Muscle of leg (tissue), 16 donors: ENCODE data around the gene DYNLT1. TPM values are rescaled to one million over a fixed set of nuclear protein-coding genes. Genes with fewer than 3 reads are reported as not detected.

ENCODE experiments used
- DNase-seq: peaks from one replicate; pipeline ENCODE4 v3.0.0; 2013
- H3K27ac ChIP-seq: one replicate; pipeline ENCODE4 v1.5.1; 2013; ENCODE audit warnings: mild to moderate bottlenecking, low read length, control low read depth
- H3K27me3 ChIP-seq: one replicate; pipeline ENCODE4 v1.6.1; 2013; ENCODE audit warnings: low read length; ENCODE audit not compliant: control insufficient read depth, insufficient read depth
- H3K36me3 ChIP-seq: one replicate; pipeline ENCODE4 v1.6.1; 2013; ENCODE audit warnings: low read length; ENCODE audit not compliant: control insufficient read depth, insufficient read depth
- H3K4me1 ChIP-seq: one replicate; pipeline ENCODE4 v1.6.1; 2013; ENCODE audit warnings: low read length; ENCODE audit not compliant: control insufficient read depth, insufficient read depth
- H3K4me3 ChIP-seq: one replicate; pipeline ENCODE4 v1.5.1; 2013; ENCODE audit warnings: low read length, control low read depth
- H3K9me3 ChIP-seq: replicated peaks from 2 replicates; pipeline ENCODE4 v1.6.1; 2013; ENCODE audit warnings: low read depth, low read length; ENCODE audit not compliant: control insufficient read depth
- WGBS: methylation state at CpG from one replicate; pipeline ENCODE4 v1.1.5; 2013; ENCODE audit warnings: missing lambda C conversion rate; ENCODE audit not compliant: insufficient coverage; 5-methylcytosine and 5-hydroxymethylcytosine counted together
- long read RNA-seq, 11 donors: transcript quantifications; one replicate each; lab custom pipeline, GENCODE V29; 2026
- polyA plus RNA-seq, 8 donors: library from polyadenylated mRNA; unstranded; fragments of 120-200 nt; gene quantifications; one replicate each; pipeline versions ENCODE4 v1.2.1 to v1.2.3, GENCODE V29; 2013; ENCODE audit warnings: inconsistent platforms in 1 of 8, low replicate concordance in 1 of 8; ENCODE audit not compliant: insufficient read length in 8 of 8, insufficient read depth in 1 of 8
- total RNA-seq: library from RNA; stranded (reverse); fragments of 120-200 nt; gene quantifications from one replicate; pipeline ENCODE4 v1.2.4, GENCODE V29; 2013

Gene DYNLT1
- total RNA-seq (46.0 TPM), polyA plus RNA-seq (100 to 1,000 TPM in 1 of 8 donors, 10 to 100 TPM in 7; 74.6 to 103 (median 86.0) TPM)
- long read RNA-seq, donor 1, transcript DYNLT1-203 (5 exons, 726 nt) = major isoform, 25 of 34 reads
- long read RNA-seq, donor 1, partial matches to known transcripts = 5 of 34 reads
- long read RNA-seq, donor 1, other reads (novel, unspliced or antisense) = 0 of 34 reads
- long read RNA-seq, donor 2, transcript DYNLT1-203 (5 exons, 726 nt) = major isoform, 7 of 7 reads
- long read RNA-seq, donor 2, partial matches to known transcripts = 0 of 7 reads
- long read RNA-seq, donor 2, other reads (novel, unspliced or antisense) = 0 of 7 reads
- long read RNA-seq, donor 3, transcript DYNLT1-203 (5 exons, 726 nt) = major isoform, 50 of 51 reads
- long read RNA-seq, donor 3, partial matches to known transcripts = 0 of 51 reads
- long read RNA-seq, donor 3, other reads (novel, unspliced or antisense) = 0 of 51 reads
- long read RNA-seq, donor 4, transcript DYNLT1-203 (5 exons, 726 nt) = major isoform, 48 of 48 reads
- long read RNA-seq, donor 4, partial matches to known transcripts = 0 of 48 reads
- long read RNA-seq, donor 4, other reads (novel, unspliced or antisense) = 0 of 48 reads
- long read RNA-seq, donor 5, transcript DYNLT1-203 (5 exons, 726 nt) = major isoform, 149 of 198 reads
- long read RNA-seq, donor 5, transcript DYNLT1-201 (3 exons, 774 nt) = minor isoform, 6 of 198 reads
- long read RNA-seq, donor 5, partial matches to known transcripts = 38 of 198 reads
- long read RNA-seq, donor 5, other reads (novel, unspliced or antisense) = 5 of 198 reads
- long read RNA-seq, donor 6, transcript DYNLT1-203 (5 exons, 726 nt) = major isoform, 149 of 175 reads
- long read RNA-seq, donor 6, partial matches to known transcripts = 17 of 175 reads
- long read RNA-seq, donor 6, other reads (novel, unspliced or antisense) = 6 of 175 reads
- long read RNA-seq, donor 7, transcript DYNLT1-203 (5 exons, 726 nt) = major isoform, 82 of 99 reads
- long read RNA-seq, donor 7, partial matches to known transcripts = 14 of 99 reads
- long read RNA-seq, donor 7, other reads (novel, unspliced or antisense) = 0 of 99 reads
- long read RNA-seq, donor 8, transcript DYNLT1-203 (5 exons, 726 nt) = major isoform, 53 of 60 reads
- long read RNA-seq, donor 8, partial matches to known transcripts = 7 of 60 reads
- long read RNA-seq, donor 8, other reads (novel, unspliced or antisense) = 0 of 60 reads
- long read RNA-seq, donor 9, transcript DYNLT1-203 (5 exons, 726 nt) = major isoform, 54 of 72 reads
- long read RNA-seq, donor 9, partial matches to known transcripts = 17 of 72 reads
- long read RNA-seq, donor 9, other reads (novel, unspliced or antisense) = 0 of 72 reads
- long read RNA-seq, donor 10, transcript DYNLT1-203 (5 exons, 726 nt) = major isoform, 115 of 141 reads
- long read RNA-seq, donor 10, partial matches to known transcripts = 25 of 141 reads
- long read RNA-seq, donor 10, other reads (novel, unspliced or antisense) = 0 of 141 reads
- long read RNA-seq, donor 11, transcript DYNLT1-203 (5 exons, 726 nt) = major isoform, 56 of 72 reads
- long read RNA-seq, donor 11, partial matches to known transcripts = 16 of 72 reads
- long read RNA-seq, donor 11, other reads (novel, unspliced or antisense) = 0 of 72 reads

DNA sequence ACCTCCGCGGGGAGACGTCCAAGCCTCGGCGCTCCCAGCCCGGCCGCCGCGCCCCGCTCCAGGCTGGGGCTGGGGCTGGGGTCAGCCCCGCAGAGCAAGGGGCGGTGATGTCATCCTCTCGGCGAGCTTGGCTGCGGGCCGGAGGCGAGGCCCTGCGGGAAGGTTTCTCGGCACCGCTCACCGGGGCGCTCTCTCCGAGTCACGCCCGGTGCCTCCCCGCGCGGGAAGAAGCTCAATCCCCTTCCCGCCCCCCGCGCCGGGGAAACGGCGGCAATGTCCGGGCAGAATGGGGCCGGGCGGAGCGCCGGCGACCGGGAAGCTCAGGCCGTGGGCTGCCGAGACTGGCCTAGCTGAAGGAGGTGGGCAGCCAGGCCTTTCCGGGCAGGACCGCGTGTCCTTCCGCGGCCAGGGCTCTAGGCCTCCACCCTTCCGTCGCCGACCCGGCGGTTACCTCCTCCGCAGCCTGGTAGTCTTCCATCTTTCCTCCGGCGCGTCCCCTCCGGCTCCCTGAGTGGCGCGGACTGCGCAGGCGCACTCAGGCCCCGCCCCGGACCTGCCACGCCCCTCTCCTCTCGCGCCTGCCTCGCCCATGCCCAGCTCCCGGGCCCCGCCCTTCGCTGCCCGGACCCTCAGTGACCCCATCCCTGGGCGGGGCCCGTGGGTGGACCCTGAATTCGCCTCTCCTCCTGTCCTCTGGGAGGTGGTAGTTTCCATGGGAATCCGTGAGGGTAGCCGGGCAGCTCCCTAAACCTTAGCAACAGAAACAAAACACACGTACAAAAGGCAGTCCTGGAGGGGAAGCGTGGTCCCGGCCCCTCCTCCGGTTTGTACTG lies at the start of gene DYNLT1:
Gene DYNLT1, minus strand, starts transcription at position 513 of the 833 bp plus-strand sequence. Its CDS starts 35 bp downstream, at position 478.
- no peaks in the 10 kb centered on the region for H3K27me3 ChIP-seq
- peaks cover 14% of the 10 kb centered on the region for H3K4me1 ChIP-seq
- peak within 1 kb of the TSS; percentile 98 for H3K4me3 ChIP-seq
- H3K9me3 ChIP-seq = no peaks in the 10 kb centered on the region
- peaks cover 6% of the 10 kb centered on the region for H3K36me3 ChIP-seq
- WGBS = under 1% methylated on average over 69 of the region's 81 CpGs
- H3K27ac ChIP-seq = peak within 1 kb of the TSS; percentile 97
- DNase-seq = peak; percentile 96

DNA sequence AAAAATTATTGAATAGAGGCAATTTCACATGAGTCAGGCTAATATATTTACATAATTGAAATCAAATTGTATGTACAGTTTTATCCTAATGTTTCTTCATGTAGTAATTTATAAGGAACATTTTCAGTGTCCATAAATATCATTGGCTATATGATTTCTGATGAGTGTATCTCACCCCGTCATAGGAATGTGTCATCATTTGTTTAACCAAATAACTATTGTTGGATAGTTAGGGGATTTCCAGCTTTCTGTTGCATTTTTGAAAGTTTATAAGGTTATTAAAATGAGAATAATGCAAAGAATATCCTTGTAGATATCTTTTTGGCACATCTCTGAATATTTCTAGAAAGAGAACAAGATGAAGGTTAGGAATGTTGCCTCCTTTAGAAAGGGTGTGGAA lies 44.3 kb upstream of the DYNLT1 start:
- Histone ChIP-seq H3K9me3 (no peaks in the 10 kb centered on the region), H3K4me1 (no peaks in the 10 kb centered on the region), H3K27me3 (no peaks in the 10 kb centered on the region), H3K4me3 (no peak overlapping the region), H3K27ac (no peak overlapping the region), H3K36me3 (no peaks in the 10 kb centered on the region)
- no peak for DNase-seq
- WGBS = no CpG with 5 or more reads among the region's 1 CpG

DNA sequence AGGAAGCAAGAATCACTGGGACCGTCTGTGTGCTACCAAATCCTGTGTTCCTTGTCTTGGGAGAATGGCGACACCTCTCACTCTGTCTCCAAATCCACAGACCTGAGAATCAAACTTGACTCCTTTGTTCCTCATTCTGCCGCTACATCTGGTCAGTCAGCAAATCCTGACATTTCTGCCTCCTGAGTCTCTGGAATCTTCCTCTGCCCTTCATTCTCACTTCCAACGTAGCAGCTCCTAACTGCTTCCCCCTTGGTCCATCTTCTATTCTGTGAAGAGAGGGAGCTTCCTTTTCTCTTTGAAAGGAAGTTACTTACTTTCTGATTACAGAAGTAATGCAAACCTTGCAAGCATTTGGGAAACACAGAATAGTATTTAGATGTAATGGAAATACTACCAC lies 43.0 kb upstream of the DYNLT1 start:
- Histone ChIP-seq H3K36me3 (no peaks in the 10 kb centered on the region), H3K27ac (no peak overlapping the region), H3K4me3 (no peak overlapping the region), H3K9me3 (no peaks in the 10 kb centered on the region), H3K27me3 (no peaks in the 10 kb centered on the region), H3K4me1 (no peaks in the 10 kb centered on the region)
- peak; percentile 25 for DNase-seq
- 94% methylated on average over 3 of the region's 4 CpGs for WGBS

DNA sequence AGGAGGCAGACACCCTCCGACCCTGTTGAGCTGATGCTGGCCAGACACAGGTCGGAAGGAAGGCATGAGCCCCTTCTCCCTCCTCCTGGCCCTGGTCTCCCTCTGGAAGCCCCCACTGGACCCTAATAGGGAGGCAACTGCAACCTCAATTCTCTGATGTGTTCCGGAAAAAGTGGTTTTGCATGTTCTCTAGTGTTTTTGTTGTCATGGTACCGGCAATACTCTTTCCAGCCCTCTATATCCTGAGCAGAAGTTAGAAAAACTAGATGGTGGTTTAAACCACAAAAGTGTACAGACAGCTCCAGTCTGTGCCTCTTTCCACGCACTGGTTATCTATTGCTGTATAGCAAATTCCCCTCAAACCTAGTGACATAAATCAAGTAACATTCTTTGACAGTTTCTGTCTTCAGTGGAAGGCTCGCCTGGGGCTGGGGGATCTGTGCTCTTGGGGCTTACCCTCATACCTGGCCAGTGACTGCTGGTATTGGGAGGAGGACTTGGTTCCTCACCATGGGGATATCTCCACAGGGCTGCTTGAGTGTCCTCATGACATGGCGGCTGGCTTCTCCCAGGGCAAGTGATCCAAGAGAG lies 42.3 kb upstream of the DYNLT1 start:
- H3K27me3 ChIP-seq = no peaks in the 10 kb centered on the region
- peak; percentile 53 for DNase-seq
- H3K27ac ChIP-seq = no peak overlapping the region
- H3K9me3 ChIP-seq = no peaks in the 10 kb centered on the region
- H3K4me1 ChIP-seq = no peaks in the 10 kb centered on the region
- H3K4me3 ChIP-seq = no peak overlapping the region
- H3K36me3 ChIP-seq = no peaks in the 10 kb centered on the region
- WGBS = 71% methylated on average over 3 of the region's 7 CpGs

DNA sequence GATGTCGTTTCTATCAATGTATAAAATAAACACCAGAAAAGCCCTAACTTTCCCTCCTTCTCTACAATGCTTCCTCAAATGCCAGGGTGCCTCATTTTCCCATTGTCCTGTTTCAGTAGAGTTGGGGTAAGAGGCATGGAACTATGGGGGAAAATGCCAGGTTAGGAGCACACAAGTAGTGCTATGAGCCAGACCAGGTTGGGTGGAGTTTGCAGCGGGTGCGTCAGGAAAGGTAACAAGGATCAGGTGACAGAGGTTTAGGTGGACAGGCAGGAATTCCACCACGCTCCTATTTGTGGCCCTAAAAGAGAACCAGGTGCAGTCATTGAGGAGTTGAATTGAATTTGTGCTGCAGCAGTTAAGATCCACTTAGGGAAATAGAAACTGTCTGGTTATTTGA lies 41.8 kb upstream of the DYNLT1 start:
- Histone ChIP-seq H3K4me1 (no peaks in the 10 kb centered on the region), H3K27ac (no peak overlapping the region), H3K9me3 (no peaks in the 10 kb centered on the region), H3K36me3 (no peaks in the 10 kb centered on the region), H3K27me3 (no peaks in the 10 kb centered on the region), H3K4me3 (no peak overlapping the region)
- no peak for DNase-seq
- WGBS = 40% methylated on average over 3 of the region's 4 CpGs

DNA sequence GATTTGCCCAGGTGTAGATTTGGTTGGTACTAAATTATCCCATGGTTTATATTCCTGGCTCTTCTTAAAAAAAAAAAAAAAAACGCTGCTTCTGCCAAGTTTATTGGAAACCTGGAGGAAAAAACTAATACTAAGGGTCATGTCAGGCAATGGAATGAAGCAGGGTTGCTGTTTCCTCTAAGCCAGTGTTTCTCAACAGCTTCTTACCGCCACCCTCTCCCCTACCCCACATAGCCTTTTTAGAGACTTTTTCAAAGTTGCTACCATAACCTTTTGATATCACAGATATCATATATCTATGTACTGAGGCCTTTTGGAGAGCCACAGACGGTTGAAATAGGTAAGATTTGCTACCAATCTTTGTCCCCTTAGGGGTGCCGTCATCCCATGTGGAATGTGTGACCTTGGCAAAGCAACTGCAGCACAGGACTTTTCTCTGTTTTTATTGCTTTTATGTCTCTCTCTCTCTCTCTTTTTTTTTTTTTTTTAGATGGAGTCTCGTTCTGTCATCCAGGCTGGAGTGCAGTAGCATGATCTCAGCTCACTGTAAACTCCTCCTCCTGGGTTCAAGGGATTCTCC lies 40.3 kb upstream of the DYNLT1 start:
- no peaks in the 10 kb centered on the region for H3K36me3 ChIP-seq
- no peak overlapping the region for H3K4me3 ChIP-seq
- no peaks in the 10 kb centered on the region for H3K27me3 ChIP-seq
- H3K27ac ChIP-seq = no peak overlapping the region
- DNase-seq = no peak
- no peaks in the 10 kb centered on the region for H3K9me3 ChIP-seq
- no peaks in the 10 kb centered on the region for H3K4me1 ChIP-seq
- 100% methylated on average over 1 of the region's 5 CpGs for WGBS

DNA sequence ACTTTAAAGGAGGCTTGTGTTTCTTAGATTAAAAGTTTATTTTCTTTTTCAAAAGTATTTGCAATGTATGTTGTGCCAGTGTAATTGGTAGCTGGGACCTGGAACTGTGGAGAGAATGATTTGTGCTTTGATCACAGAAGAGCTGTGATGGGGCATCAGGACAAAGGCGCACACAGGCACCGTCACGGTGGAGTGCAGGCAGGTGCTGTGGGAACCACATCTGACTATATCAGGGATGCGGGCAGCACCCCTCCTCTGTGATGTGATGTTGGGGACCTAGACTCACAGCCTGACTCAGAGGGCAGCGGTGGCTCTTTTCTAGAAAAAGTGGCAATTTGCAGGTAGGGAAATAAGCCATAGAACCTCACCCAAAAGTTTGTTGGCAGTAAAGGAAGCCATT lies 39.8 kb upstream of the DYNLT1 start:
- H3K36me3 ChIP-seq = no peaks in the 10 kb centered on the region
- no peaks in the 10 kb centered on the region for H3K4me1 ChIP-seq
- H3K27ac ChIP-seq = no peak overlapping the region
- H3K27me3 ChIP-seq = no peaks in the 10 kb centered on the region
- 93% methylated on average over 4 of the region's 5 CpGs for WGBS
- no peak overlapping the region for H3K4me3 ChIP-seq
- DNase-seq = no peak
- no peaks in the 10 kb centered on the region for H3K9me3 ChIP-seq

DNA sequence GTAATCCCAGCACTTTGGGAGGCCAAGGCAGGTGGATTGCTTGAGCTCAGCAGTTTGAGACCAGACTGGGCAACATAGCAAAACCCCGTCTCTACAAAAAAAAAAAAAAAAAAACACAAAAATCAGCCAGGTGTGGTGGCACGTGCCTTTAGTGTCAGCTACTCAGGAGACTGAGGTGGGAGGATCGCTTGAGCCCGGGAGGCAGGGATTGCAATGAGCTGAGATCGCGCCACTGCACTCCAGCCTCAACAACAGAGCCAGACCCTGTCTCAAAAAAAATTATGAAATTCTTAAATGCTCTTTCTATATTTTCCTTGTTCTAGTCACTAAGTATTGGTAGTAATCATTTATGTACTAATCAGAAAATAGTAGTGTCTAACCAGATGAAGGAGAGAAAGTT lies 35.9 kb upstream of the DYNLT1 start:
- WGBS = 76% methylated on average over 3 of the region's 6 CpGs
- Histone ChIP-seq H3K9me3 (no peaks in the 10 kb centered on the region), H3K36me3 (no peaks in the 10 kb centered on the region), H3K27ac (no peak overlapping the region), H3K27me3 (no peaks in the 10 kb centered on the region), H3K4me3 (no peak overlapping the region), H3K4me1 (no peaks in the 10 kb centered on the region)
- DNase-seq = no peak
